Liver (tissue), 9 donors: ENCODE data around the gene PODN. TPM values are rescaled to one million over a fixed set of nuclear protein-coding genes. Genes with fewer than 3 reads are reported as not detected.

Experiments used
- DNase-seq: peaks from one replicate; pipeline ENCODE4 v3.0.0-alpha.2; 2017; ENCODE audit warnings: low spot score
- H3K27ac ChIP-seq, 2 donors: one replicate each; pipeline ENCODE4 v1.7.0; 2013; ENCODE audit warnings: inconsistent platforms in 2 of 2, low read length in 2 of 2, control low read depth in 1 of 2, low read depth in 1 of 2, mild to moderate bottlenecking in 1 of 2
- H3K27me3 ChIP-seq, 4 donors: one replicate each; pipeline versions ENCODE4 v1.6.1 to v1.7.0; 2013; ENCODE audit warnings: low read length in 3 of 4, inconsistent platforms in 1 of 4, mild to moderate bottlenecking in 1 of 4, moderate library complexity in 1 of 4; ENCODE audit not compliant: control insufficient read depth in 4 of 4, insufficient read depth in 4 of 4
- H3K36me3 ChIP-seq, 4 donors: one replicate each; pipeline versions ENCODE4 v1.6.1 to v1.7.0; 2013; ENCODE audit warnings: low read length in 3 of 4, mild to moderate bottlenecking in 3 of 4, low read depth in 1 of 4, moderate library complexity in 1 of 4; ENCODE audit not compliant: control insufficient read depth in 4 of 4, insufficient read depth in 3 of 4
- H3K4me1 ChIP-seq, 4 donors: one replicate each; pipeline versions ENCODE4 v1.6.1 to v1.7.0; 2013; ENCODE audit warnings: low read length in 3 of 4, mild to moderate bottlenecking in 3 of 4, moderate library complexity in 1 of 4; ENCODE audit not compliant: control insufficient read depth in 4 of 4, insufficient read depth in 4 of 4
- H3K4me3 ChIP-seq, 3 donors: one replicate each; pipeline versions ENCODE4 v1.6.1 to v1.7.0; 2013; ENCODE audit warnings: low read length in 3 of 3, control low read depth in 1 of 3, low read depth in 1 of 3, mild to moderate bottlenecking in 1 of 3
- H3K9ac ChIP-seq, 2 donors: one replicate each; pipeline ENCODE4 v1.7.0; 2013; ENCODE audit warnings: low read length in 2 of 2, mild to moderate bottlenecking in 2 of 2, moderate library complexity in 2 of 2, control low read depth in 1 of 2, low read depth in 1 of 2
- H3K9me3 ChIP-seq, 4 donors: one replicate each; pipeline versions ENCODE4 v1.6.1 to v1.7.0; 2013; ENCODE audit warnings: low read length in 3 of 4; ENCODE audit not compliant: control insufficient read depth in 4 of 4
- ATF3 ChIP-seq: IDR thresholded peaks from 2 replicates; pipeline ENCODE4 v1.6.1; 2016; ENCODE audit warnings: antibody characterized with exemption
- CTCF ChIP-seq: fragments of 150-350 bp; IDR thresholded peaks from 2 replicates; pipeline ENCODE4 v1.5.1; 2017; ENCODE audit warnings: improper control_type of control experiment, low read depth, low read length; ENCODE audit not compliant: missing input control
- EGR1 ChIP-seq, 2 donors: IDR thresholded peaks; 2 replicates each; pipeline ENCODE4 v1.6.1; 2016 to 2018; ENCODE audit warnings: antibody characterized with exemption in 2 of 2, low read depth in 2 of 2
- FOXA2 ChIP-seq: IDR thresholded peaks from 2 replicates; pipeline ENCODE4 v1.6.1; 2016; ENCODE audit warnings: antibody characterized with exemption
- GABPA ChIP-seq, 2 donors: IDR thresholded peaks in 1 of 2; conservative IDR thresholded peaks in 1 of 2; 2 replicates each; pipeline ENCODE4 v1.6.1; 2016; ENCODE audit warnings: antibody characterized with exemption in 2 of 2, mild to moderate bottlenecking in 1 of 2, moderate library complexity in 1 of 2
- HNF4A ChIP-seq, 2 donors: conservative IDR thresholded peaks; 2 replicates each; pipeline ENCODE4 v1.6.1; 2016; ENCODE audit warnings: antibody characterized with exemption in 2 of 2, mild to moderate bottlenecking in 2 of 2
- HNF4G ChIP-seq: IDR thresholded peaks from 2 replicates; pipeline ENCODE4 v1.6.1; 2016; ENCODE audit warnings: antibody characterized with exemption
- JUND ChIP-seq, 2 donors: IDR thresholded peaks; 2 replicates each; pipeline ENCODE4 v1.6.1; 2016; ENCODE audit warnings: antibody characterized with exemption in 2 of 2
- NR2F2 ChIP-seq: IDR thresholded peaks from 2 replicates; pipeline ENCODE4 v1.6.1; 2016; ENCODE audit warnings: antibody characterized with exemption
- RXRA ChIP-seq, 2 donors: IDR thresholded peaks; 2 replicates each; pipeline ENCODE4 v1.6.1; 2017 to 2018; ENCODE audit warnings: antibody characterized with exemption in 2 of 2, mild to moderate bottlenecking in 1 of 2
- SP1 ChIP-seq: IDR thresholded peaks from 2 replicates; pipeline ENCODE4 v1.6.1; 2018; ENCODE audit warnings: antibody characterized with exemption, mild to moderate bottlenecking
- TAF1 ChIP-seq: conservative IDR thresholded peaks from 2 replicates; pipeline ENCODE4 v1.6.1; 2016; ENCODE audit warnings: antibody characterized with exemption, mild to moderate bottlenecking
- YY1 ChIP-seq: IDR thresholded peaks from 2 replicates; pipeline ENCODE4 v1.6.1; 2016; ENCODE audit warnings: antibody characterized with exemption, mild to moderate bottlenecking
- ZBTB33 ChIP-seq: IDR thresholded peaks from 2 replicates; pipeline ENCODE4 v1.6.1; 2016; ENCODE audit warnings: antibody characterized with exemption
- WGBS: extraction: QIAGEN DNeasy Blood & Tissue Kit; methylation state at CpG from one replicate; pipeline ENCODE4 v1.1.7; 2013; 5-methylcytosine and 5-hydroxymethylcytosine counted together
- polyA plus RNA-seq, 2 donors: library from polyadenylated mRNA; stranded (reverse) in 1 of 2; unstranded in 1 of 2; fragments of 200-250 nt in 1 of 2; fragments of >200 nt in 1 of 2; fragmentation: Nextera tagmentation in 1 of 2; extraction: Ambion mirVana in 1 of 2; gene quantifications; one replicate each; pipeline versions ENCODE4 v1.2.1 to v1.2.3, GENCODE V29; 2013 to 2015
- total RNA-seq, 2 donors: library from RNA; depleted of rRNA; stranded (reverse); fragments of >200 nt; gene quantifications; one replicate each; pipeline ENCODE4 v1.2.3, GENCODE V29; 2014
- donor health status: healthy.
- donor health status: healthy.
- donor health status: healthy.
- donor health status: healthy.
- donor health status: healthy.

The PODN gene
- total and polyA plus RNA-seq, 4 donors: 1.9 to 10.8 (median 6.3) TPM

- no peak for TF ChIP-seq ZBTB33
- no peak for TF ChIP-seq JUND (IDR thresholded peaks at IDR 0.05)
- TF ChIP-seq CTCF: no peak
- no peak for TF ChIP-seq YY1
- TF ChIP-seq EGR1 (IDR thresholded peaks at IDR 0.05; ENCODE audit: low read depth in 2 of 2): no peak
- TF ChIP-seq NR2F2: no peak
- TF ChIP-seq TAF1: no peak
- no peak for TF ChIP-seq HNF4A (conservative IDR thresholded peaks at IDR 0.05)
- TF ChIP-seq FOXA2: no peak
Measured at GRCh38 chr1:53069663-53070327, 7.8 kb downstream of the PODN start (continued).

- H3K4me1 ChIP-seq: no peaks in the 10 kb centered on the region
- DNase-seq: no peak
- no peaks in the 10 kb centered on the region for H3K36me3 ChIP-seq
- 97% methylated on average over 12 of the region's 12 CpGs for WGBS
- H3K4me3 ChIP-seq: no peak overlapping the region
- no peak for TF ChIP-seq HNF4A (conservative IDR thresholded peaks at IDR 0.05)
- no peak for TF ChIP-seq CTCF
- no peak for TF ChIP-seq GABPA (IDR thresholded peaks at IDR 0.05 in 1 of 2, conservative IDR thresholded peaks at IDR 0.05 in 1 of 2)
- no peak for TF ChIP-seq EGR1 (IDR thresholded peaks at IDR 0.05; ENCODE audit: low read depth in 2 of 2)
- TF ChIP-seq RXRA (IDR thresholded peaks at IDR 0.05): no peak
- TF ChIP-seq HNF4G: no peak
- TF ChIP-seq SP1: no peak
- no peak for TF ChIP-seq ATF3
- no peak for TF ChIP-seq JUND (IDR thresholded peaks at IDR 0.05)
- H3K27ac ChIP-seq: no peak overlapping the region
- H3K9ac ChIP-seq: no peak overlapping the region
- no peaks in the 10 kb centered on the region for H3K9me3 ChIP-seq
- H3K27me3 ChIP-seq: no peaks in the 10 kb centered on the region
Measured at GRCh38 chr1:53070621-53071020, 8.6 kb downstream of the PODN start.
